Common myeloid progenitor, CD34-positive (primary cell): ENCODE data around the gene PTPRZ1.

ENCODE experiments used
- CTCF ChIA-PET: fragments of 350-600 bp; sonication (Branson Sonifier 250); formaldehyde crosslinking; loops from one replicate; lab custom pipeline; 2021; ENCODE audit warnings: antibody characterized with exemption; lab: Charles Lee
- POLR2A ChIA-PET: fragments of 350-600 bp; sonication (Branson Sonifier 250); formaldehyde crosslinking; loops from one replicate; lab custom pipeline; 2021; ENCODE audit warnings: antibody characterized with exemption; lab: Charles Lee
- DNase-seq, 3 donors: peaks; one replicate each; pipeline versions ENCODE4 v3.0.0 to v3.0.0-alpha.2; 2013
- H3K27ac ChIP-seq, 2 experiments: 1 replicate in 1 of 2; 2 replicates in 1 of 2; pipeline ENCODE4 v1.7.0; 2013; ENCODE audit warnings: inconsistent platforms in 2 of 2, low read length in 2 of 2, mild to moderate bottlenecking in 2 of 2, low read depth in 1 of 2, moderate library complexity in 1 of 2; ENCODE audit not compliant: severe bottlenecking in 2 of 2, insufficient read depth in 1 of 2, poor library complexity in 1 of 2
- H3K27me3 ChIP-seq, 5 experiments: replicated peaks in 2 of 5; 1 replicate in 3 of 5; 2 replicates in 2 of 5; pipeline versions ENCODE4 v1.6.1 to v1.7.0; 2013; ENCODE audit warnings: low read length in 4 of 5, mild to moderate bottlenecking in 2 of 5, moderate library complexity in 2 of 5, inconsistent platforms in 1 of 5; ENCODE audit not compliant: insufficient read depth in 5 of 5, control insufficient read depth in 4 of 5
- H3K36me3 ChIP-seq, 4 experiments: 1 replicate in 2 of 4; 2 replicates in 2 of 4; pipeline versions ENCODE4 v1.6.1 to v1.7.0; 2013; ENCODE audit warnings: low read length in 3 of 4, control low read depth in 1 of 4, mild to moderate bottlenecking in 1 of 4; ENCODE audit not compliant: control insufficient read depth in 4 of 4, insufficient read depth in 4 of 4
- H3K4me1 ChIP-seq, 4 experiments: 1 replicate in 3 of 4; 2 replicates in 1 of 4; pipeline versions ENCODE4 v1.6.1 to v1.7.1; 2013; ENCODE audit warnings: low read length in 3 of 4, mild to moderate bottlenecking in 3 of 4, control low read depth in 1 of 4, inconsistent platforms in 1 of 4, moderate library complexity in 1 of 4; ENCODE audit not compliant: control insufficient read depth in 4 of 4, insufficient read depth in 4 of 4; ENCODE audit errors: control extremely low read depth in 1 of 4
- H3K4me3 ChIP-seq, 7 experiments: 1 replicate in 4 of 7; 2 replicates in 3 of 7; pipeline versions ENCODE4 v1.5.1 to v1.7.0; 2013; ENCODE audit warnings: mild to moderate bottlenecking in 7 of 7, low read length in 6 of 7, moderate library complexity in 6 of 7, inconsistent platforms in 2 of 7, low read depth in 2 of 7, control low read depth in 1 of 7; ENCODE audit not compliant: insufficient read depth in 4 of 7, control insufficient read depth in 1 of 7; ENCODE audit errors: extremely low read depth in 1 of 7
- H3K9me3 ChIP-seq, 5 experiments: 1 replicate in 4 of 5; 2 replicates in 1 of 5; pipeline versions ENCODE4 v1.6.1 to v1.7.1; 2013; ENCODE audit warnings: low read length in 4 of 5, mild to moderate bottlenecking in 2 of 5, inconsistent platforms in 1 of 5, low read depth in 1 of 5, moderate library complexity in 1 of 5; ENCODE audit not compliant: control insufficient read depth in 4 of 5, insufficient read depth in 2 of 5; ENCODE audit errors: control extremely low read depth in 1 of 5
- WGBS: methylation state at CpG from one replicate; pipeline ENCODE4 v1.1.5; 2013; ENCODE audit not compliant: insufficient coverage; 5-methylcytosine and 5-hydroxymethylcytosine counted together

Gene PTPRZ1

DNA sequence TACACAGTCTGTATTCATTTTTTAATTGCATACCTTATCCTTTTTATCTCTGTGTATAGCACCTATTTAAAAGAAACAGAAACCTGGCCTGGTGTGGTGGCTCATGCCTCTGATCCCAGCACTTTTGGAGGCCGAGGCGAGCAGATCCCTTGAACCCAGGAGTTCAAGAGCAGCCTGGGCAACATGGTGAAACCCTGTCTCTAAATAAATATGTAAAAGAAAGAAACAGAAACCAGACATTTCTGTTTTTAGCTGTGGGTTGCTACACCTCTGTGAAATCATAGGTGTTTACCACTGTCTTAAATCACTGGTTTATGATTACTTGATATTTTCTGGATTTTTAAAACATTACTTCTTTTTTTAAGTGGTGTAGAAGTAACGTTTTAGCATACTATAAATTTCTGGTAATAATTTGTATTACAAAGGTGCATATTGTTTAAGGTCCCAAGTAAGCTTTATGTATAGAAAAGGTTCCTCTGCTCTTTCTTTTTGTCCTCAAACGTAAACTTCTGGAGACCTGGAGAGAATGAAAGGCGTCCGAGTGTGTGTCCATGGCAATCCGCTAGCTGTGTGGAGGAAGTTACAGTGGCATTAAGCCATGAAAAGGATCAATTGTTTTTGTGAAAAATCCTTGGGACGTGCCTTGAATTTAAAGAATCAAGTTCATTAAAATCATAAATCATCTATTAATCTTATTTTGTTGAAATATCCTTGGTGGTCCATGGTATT, 41.1 kb downstream of the PTPRZ1 start:
- Histone ChIP-seq H3K36me3 (no peaks in the 10 kb centered on the region), H3K4me3 (no peak overlapping the region), H3K27ac (no peak overlapping the region), H3K27me3 (no peaks in the 10 kb centered on the region), H3K9me3 (no peaks in the 10 kb centered on the region), H3K4me1 (no peaks in the 10 kb centered on the region)
- CTCF ChIA-PET = no interaction called here
- POLR2A ChIA-PET = no interaction called here
- 97% methylated on average over 6 of the region's 8 CpGs for WGBS
- DNase-seq = no peak

- H3K36me3 ChIP-seq = no peaks in the 10 kb centered on the region
- H3K9me3 ChIP-seq = no peaks in the 10 kb centered on the region
- DNase-seq = no peak
- H3K27me3 ChIP-seq = no peaks in the 10 kb centered on the region
- ChIA-PET CTCF (no interaction called here), POLR2A (no interaction called here)
- H3K4me3 ChIP-seq = no peak overlapping the region
- 63% methylated on average over 3 of the region's 6 CpGs for WGBS
- no peak overlapping the region for H3K27ac ChIP-seq
- H3K4me1 ChIP-seq = no peaks in the 10 kb centered on the region
These were observed 41.8 kb downstream of the PTPRZ1 start for GRCh38 chr7:121914676-121915279.

GRCh38 chr7:121916211-121916610, 43.2 kb downstream of the PTPRZ1 start:
- no peak overlapping the region for H3K4me3 ChIP-seq
- no peaks in the 10 kb centered on the region for H3K4me1 ChIP-seq
- no peaks in the 10 kb centered on the region for H3K9me3 ChIP-seq
- WGBS = no CpG with 5 or more reads among the region's 4 CpGs
- CTCF ChIA-PET = interaction anchor here (0.7 kb wide), 1 partner anchor 573 kb away, joined by 3 read pairs; no protein-coding TSS in a partner anchor
- no peaks in the 10 kb centered on the region for H3K27me3 ChIP-seq
- H3K36me3 ChIP-seq = no peaks in the 10 kb centered on the region
- POLR2A ChIA-PET = no interaction called here
- no peak for DNase-seq
- no peak overlapping the region for H3K27ac ChIP-seq

DNA sequence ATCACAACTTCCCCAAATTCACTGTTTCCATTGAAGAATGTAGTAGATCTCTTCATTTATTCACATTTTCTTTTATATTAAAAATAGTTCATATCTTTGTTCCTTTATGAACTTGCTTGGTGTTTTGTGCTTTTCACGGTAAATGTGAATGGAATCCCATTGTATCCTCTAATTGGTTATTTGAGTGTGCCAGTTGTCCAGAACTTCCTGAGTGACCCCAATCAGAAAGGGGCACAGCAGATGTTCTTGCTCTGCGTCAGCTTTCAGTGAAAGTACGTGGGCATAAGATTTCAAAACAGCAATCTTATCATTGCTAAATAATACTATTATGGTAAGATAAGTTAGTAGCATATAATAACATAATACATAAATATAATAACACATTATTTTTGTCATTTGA, 47.0 kb downstream of the PTPRZ1 start:
- no CpG with 5 or more reads among the region's 3 CpGs for WGBS
- no peak overlapping the region for H3K4me3 ChIP-seq
- ChIA-PET CTCF (no interaction called here), POLR2A (no interaction called here)
- no peaks in the 10 kb centered on the region for H3K27me3 ChIP-seq
- no peak overlapping the region for H3K27ac ChIP-seq
- no peaks in the 10 kb centered on the region for H3K9me3 ChIP-seq
- no peaks in the 10 kb centered on the region for H3K4me1 ChIP-seq
- DNase-seq = no peak
- H3K36me3 ChIP-seq = no peaks in the 10 kb centered on the region

GRCh38 chr7:121924269-121925186, 51.6 kb downstream of the PTPRZ1 start:
- CTCF ChIA-PET = interaction anchor here (0.9 kb wide), 1 partner anchor 26 kb away, joined by 3 read pairs; no protein-coding TSS in a partner anchor
- no peaks in the 10 kb centered on the region for H3K4me1 ChIP-seq
- 92% methylated on average over 2 of the region's 7 CpGs for WGBS

GRCh38 chr7:121931149-121931902, 58.4 kb downstream of the PTPRZ1 start:
- CTCF ChIA-PET = no interaction called here
- H3K36me3 ChIP-seq = no peaks in the 10 kb centered on the region
- DNase-seq = no peak
- H3K27me3 ChIP-seq = no peaks in the 10 kb centered on the region
- H3K4me3 ChIP-seq = no peak overlapping the region
- no peaks in the 10 kb centered on the region for H3K4me1 ChIP-seq
- no peak overlapping the region for H3K27ac ChIP-seq
- POLR2A ChIA-PET = no interaction called here
- H3K9me3 ChIP-seq = no peaks in the 10 kb centered on the region
- no CpG with 5 or more reads among the region's 1 CpG for WGBS

More at GRCh38 chr7:121924269-121925186, 51.6 kb downstream of the PTPRZ1 start:
- Histone ChIP-seq H3K27ac (no peak overlapping the region), H3K27me3 (no peaks in the 10 kb centered on the region), H3K36me3 (no peaks in the 10 kb centered on the region), H3K9me3 (no peaks in the 10 kb centered on the region), H3K4me3 (no peak overlapping the region)
- DNase-seq = no peak
- POLR2A ChIA-PET = no interaction called here
